Activated CD8-positive, alpha-beta T cell treated with anti-CD3 and anti-CD28 coated beads, Interleukin-2, amount 10 ng/mL, durations not matched to agents 7 days and 5 days (primary cell): ENCODE results near the gene EPN1. TPM values are rescaled to one million over a fixed set of nuclear protein-coding genes. Genes with fewer than 3 reads are reported as not detected.

Experiments
- ATAC-seq: fragments of 150-1000 bp; cut with Tn5 transposase; one replicate; pipeline ENCODE4 v1.10.0; 2021; ENCODE audit warnings: moderate library complexity
- CTCF ChIA-PET: fragments of 350-600 bp; sonication (Branson Sonifier 250); formaldehyde crosslinking; loops from one replicate; lab custom pipeline; 2021; ENCODE audit warnings: antibody characterized with exemption; lab: Charles Lee
- POLR2A ChIA-PET: fragments of 350-600 bp; sonication (Branson Sonifier 250); formaldehyde crosslinking; loops from one replicate; lab custom pipeline; 2021; ENCODE audit warnings: antibody characterized with exemption; lab: Charles Lee
- DNase-seq: peaks from one replicate; pipeline ENCODE4 v3.0.0-alpha.2; 2020
- H3K27ac Mint-ChIP-seq: one replicate; pipeline ENCODE4 v1.8.0; 2021; ENCODE audit warnings: mild to moderate bottlenecking, mixed read lengths
- H3K27me3 Mint-ChIP-seq: one replicate; pipeline ENCODE4 v1.8.0; 2021; ENCODE audit warnings: low read depth, mixed read lengths
- H3K36me3 Mint-ChIP-seq: one replicate; pipeline ENCODE4 v1.8.0; 2021; ENCODE audit warnings: low read depth, mixed read lengths
- H3K4me1 Mint-ChIP-seq: one replicate; pipeline ENCODE4 v1.8.0; 2021; ENCODE audit warnings: low read depth, mixed read lengths
- H3K4me3 Mint-ChIP-seq: one replicate; pipeline ENCODE4 v1.8.0; 2021; ENCODE audit warnings: mild to moderate bottlenecking, mixed read lengths
- H3K9me3 Mint-ChIP-seq: one replicate; pipeline ENCODE4 v1.8.0; 2022; ENCODE audit warnings: mixed read lengths; ENCODE audit not compliant: insufficient read depth
- total RNA-seq, 2 experiments: library from RNA; stranded (reverse); gene quantifications; one replicate each; pipeline ENCODE4 v1.2.3, GENCODE V29; 2021

Gene EPN1
- total RNA-seq: 10 to 100 TPM; 63.6 to 67.0 TPM

DNA sequence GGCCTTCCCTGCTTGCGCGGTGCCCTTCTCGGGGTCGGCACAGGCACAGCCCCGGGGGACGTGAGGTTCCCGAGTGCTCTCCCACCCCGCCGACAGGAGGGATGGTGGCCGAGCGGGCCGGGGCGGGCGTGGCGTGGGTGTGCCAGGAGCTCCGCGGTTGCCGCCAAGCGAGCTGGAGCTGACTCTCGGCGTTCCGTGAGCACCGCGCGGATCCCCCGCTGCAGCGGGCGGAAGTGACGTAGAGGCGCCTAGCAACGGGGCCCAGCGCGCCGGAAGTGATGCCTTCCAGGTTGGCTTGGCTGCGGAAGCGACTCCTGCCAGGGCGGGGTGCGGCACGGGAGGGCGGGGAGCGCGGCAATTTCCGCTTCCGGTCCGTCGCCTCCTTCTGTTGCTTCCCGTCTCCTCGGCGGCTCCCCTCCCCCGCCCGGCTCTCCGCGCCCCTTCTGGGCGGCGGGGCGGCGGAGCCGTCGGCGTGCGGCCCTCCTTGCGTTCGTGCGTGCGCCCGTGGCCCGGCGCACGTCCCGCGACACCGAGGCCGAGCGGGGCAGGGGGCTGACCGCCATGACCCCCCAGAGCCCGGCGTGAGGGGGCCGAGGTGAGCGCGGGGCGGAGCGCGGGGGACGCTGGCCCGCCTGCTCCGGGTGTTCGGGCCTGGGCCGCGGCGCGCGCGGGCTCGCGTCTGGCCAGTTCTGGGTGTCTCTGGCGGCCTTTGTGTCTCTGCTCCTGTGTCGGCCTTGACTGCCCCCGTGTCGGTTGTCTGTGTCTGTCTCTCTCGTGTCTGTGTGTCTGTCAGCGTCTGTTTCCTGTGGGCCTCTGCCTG is at the start of gene EPN1:
TSS of gene EPN1 (plus strand) at position 386 of the 820 bp plus-strand sequence. CDS start 3,402 bp downstream, outside the sequence.
- H3K4me3 Mint-ChIP-seq: peak within 1 kb of the TSS; percentile 96
- peak within 1 kb of the TSS; percentile 95 for H3K27ac Mint-ChIP-seq
- no peaks in the 10 kb centered on the region for H3K9me3 Mint-ChIP-seq
- ChIA-PET CTCF (no interaction called here), POLR2A (interaction anchor here (0.9 kb wide), 1 partner anchor 20 kb away, joined by 3 read pairs; the partner anchor contains the start of gene U2AF2)
- peaks cover 65% of the 10 kb centered on the region for H3K36me3 Mint-ChIP-seq
- H3K4me1 Mint-ChIP-seq: peaks cover 70% of the 10 kb centered on the region
- no peaks in the 10 kb centered on the region for H3K27me3 Mint-ChIP-seq
- ATAC-seq (peak; percentile 92), DNase-seq (peak; percentile 99)

DNA sequence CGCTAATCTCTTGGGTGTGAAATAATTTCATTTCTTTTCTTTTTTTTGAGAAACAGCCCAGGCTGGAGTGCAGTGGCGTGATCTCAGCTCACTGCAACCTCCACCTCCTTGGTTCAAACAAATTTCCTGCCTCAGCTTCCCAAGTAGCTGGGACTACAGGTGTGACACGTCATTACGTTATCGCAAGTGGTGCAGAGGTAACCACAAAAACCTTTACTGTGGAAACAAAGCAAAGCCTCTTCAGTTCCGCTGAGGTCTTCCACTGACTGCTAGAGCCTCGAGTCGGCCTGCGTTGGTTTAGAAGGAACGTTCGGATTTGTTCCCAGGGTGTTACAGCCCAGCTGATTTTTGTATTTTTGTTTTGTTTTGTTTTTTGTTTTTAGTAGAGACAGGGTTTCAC is 48.7 kb upstream of the EPN1 start:
- peak; percentile 73 for ATAC-seq
- peaks cover 39% of the 10 kb centered on the region for H3K4me1 Mint-ChIP-seq
- ChIA-PET CTCF (interaction anchor here (0.8 to 7.1 kb wide), 21 partner anchors 9 to 508 kb away, joined by 3 to 59 read pairs (median 4); partner anchors contain the start of genes ISOC2, TMEM238, U2AF2 and ZNF524), POLR2A (interaction anchor here (1.1 to 2.8 kb wide), 4 partner anchors 9 to 150 kb away, joined by 3 to 27 read pairs (median 7); partner anchors contain the start of genes FIZ1, ZNF524, ZNF628 and ZNF865)
- H3K4me3 Mint-ChIP-seq: peak overlapping the region; percentile 71
- H3K27me3 Mint-ChIP-seq: peaks cover 13% of the 10 kb centered on the region
- H3K9me3 Mint-ChIP-seq: peaks cover 4% of the 10 kb centered on the region
- H3K27ac Mint-ChIP-seq: peak overlapping the region; percentile 87
- DNase-seq: peak; percentile 84
- peaks cover 3% of the 10 kb centered on the region for H3K36me3 Mint-ChIP-seq

DNA sequence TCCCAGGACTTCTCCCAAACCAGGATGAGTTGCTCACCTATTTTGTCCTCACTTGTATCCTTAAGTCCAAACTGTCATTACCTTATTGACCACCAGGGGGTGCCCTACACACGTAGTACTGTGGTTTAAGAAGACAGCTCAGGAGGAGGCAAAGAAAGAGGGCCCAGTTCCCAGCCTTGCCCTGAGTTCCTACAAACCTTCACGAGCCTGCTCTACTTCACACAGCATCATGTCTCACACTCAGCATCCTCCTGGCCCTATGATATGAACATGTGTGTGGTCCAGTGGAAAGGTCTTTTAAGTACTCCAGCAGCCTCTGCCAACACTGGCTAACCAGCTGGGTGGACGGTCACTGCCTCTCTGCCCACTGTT is 42.6 kb upstream of the EPN1 start:
- CTCF ChIA-PET: interaction anchor here (0.6 to 4.9 kb wide), 35 partner anchors 9 to 701 kb away, joined by 3 to 46 read pairs (median 7); partner anchors contain the start of genes CCDC106, FIZ1, ISOC2 and TMEM238
- H3K27ac Mint-ChIP-seq: peak overlapping the region; percentile 56
- POLR2A ChIA-PET: interaction anchor here (0.6 to 1.6 kb wide), 8 partner anchors 10 to 225 kb away, joined by 3 to 5 read pairs (median 4); partner anchors contain the start of genes U2AF2 and UBE2S
- no peak overlapping the region for H3K4me3 Mint-ChIP-seq
- H3K36me3 Mint-ChIP-seq: peaks cover 15% of the 10 kb centered on the region
- ATAC-seq (peak; percentile 42), DNase-seq (peak; percentile 95)
- peaks cover 9% of the 10 kb centered on the region for H3K27me3 Mint-ChIP-seq
- H3K4me1 Mint-ChIP-seq: peaks cover 53% of the 10 kb centered on the region
- no peaks in the 10 kb centered on the region for H3K9me3 Mint-ChIP-seq

DNA sequence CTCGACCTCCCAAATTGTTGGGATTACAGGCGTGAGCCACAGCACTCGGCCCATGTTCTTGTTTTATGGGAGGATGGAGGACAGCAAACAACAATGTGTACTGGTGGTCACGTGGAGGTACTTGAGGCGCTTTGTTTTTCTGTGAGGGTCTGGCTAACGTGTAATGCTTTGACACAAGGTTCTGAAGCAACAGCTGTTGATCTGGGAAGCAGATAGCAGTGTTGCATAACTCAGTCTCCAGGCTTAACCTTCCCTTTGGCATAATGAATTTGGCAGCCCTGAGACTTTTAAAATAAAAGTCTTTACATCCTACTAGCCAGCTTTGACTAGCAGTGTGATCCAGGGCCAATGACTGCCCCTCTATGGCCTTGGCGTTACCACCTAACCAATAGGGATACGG is 41.2 kb upstream of the EPN1 start:
- ChIA-PET POLR2A (interaction anchor here (1.1 to 1.6 kb wide), 3 partner anchors 12 to 27 kb away, joined by 3 to 5 read pairs (median 4); no protein-coding TSS in a partner anchor), CTCF (interaction anchor here (1.1 to 4.9 kb wide), 18 partner anchors 9 to 699 kb away, joined by 3 to 46 read pairs (median 10); partner anchors contain the start of genes CCDC106, FIZ1, U2AF2 and ZNF524)
- DNase-seq (no peak), ATAC-seq (no peak)
- H3K4me3 Mint-ChIP-seq: peak overlapping the region; percentile 100
- H3K27me3 Mint-ChIP-seq: peaks cover 2% of the 10 kb centered on the region
- H3K36me3 Mint-ChIP-seq: peaks cover 23% of the 10 kb centered on the region
- H3K4me1 Mint-ChIP-seq: peaks cover 59% of the 10 kb centered on the region
- H3K27ac Mint-ChIP-seq: peak overlapping the region; percentile 80
- H3K9me3 Mint-ChIP-seq: no peaks in the 10 kb centered on the region

DNA sequence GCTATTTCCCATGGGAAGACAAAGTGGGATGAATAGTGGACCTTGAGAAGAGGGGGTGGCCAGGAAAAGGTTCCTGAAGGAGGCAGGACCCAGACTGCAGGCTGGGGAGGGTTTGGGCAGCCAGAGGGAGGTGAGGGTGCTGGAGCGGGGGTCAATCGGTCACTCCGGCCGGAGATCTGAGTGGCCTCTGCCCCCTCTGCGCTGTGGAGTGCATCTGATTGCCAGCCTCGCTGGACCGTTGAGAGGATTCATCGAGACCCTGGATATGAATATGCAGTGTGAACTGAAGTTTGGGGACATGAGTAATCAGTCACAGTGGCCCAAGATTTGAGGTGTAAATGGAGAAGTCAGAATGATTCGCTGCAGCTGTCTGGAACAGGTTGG is 39.7 kb upstream of the EPN1 start:
- peak overlapping the region; percentile 100 for H3K4me3 Mint-ChIP-seq
- peak overlapping the region; percentile 100 for H3K27ac Mint-ChIP-seq
- ChIA-PET CTCF (interaction anchor here (0.9 to 4.9 kb wide), 4 partner anchors 9 to 29 kb away, joined by 4 to 46 read pairs (median 17); partner anchors contain the start of genes U2AF2 and ZNF865), POLR2A (interaction anchor here (0.7 to 2.7 kb wide), 8 partner anchors 8 to 54 kb away, joined by 3 to 8 read pairs (median 3); partner anchors contain the start of genes CCDC106, FIZ1, U2AF2 and ZNF784)
- DNase-seq (no peak), ATAC-seq (no peak)
- no peaks in the 10 kb centered on the region for H3K27me3 Mint-ChIP-seq
- H3K4me1 Mint-ChIP-seq: peaks cover 74% of the 10 kb centered on the region
- H3K9me3 Mint-ChIP-seq: no peaks in the 10 kb centered on the region
- peaks cover 28% of the 10 kb centered on the region for H3K36me3 Mint-ChIP-seq

DNA sequence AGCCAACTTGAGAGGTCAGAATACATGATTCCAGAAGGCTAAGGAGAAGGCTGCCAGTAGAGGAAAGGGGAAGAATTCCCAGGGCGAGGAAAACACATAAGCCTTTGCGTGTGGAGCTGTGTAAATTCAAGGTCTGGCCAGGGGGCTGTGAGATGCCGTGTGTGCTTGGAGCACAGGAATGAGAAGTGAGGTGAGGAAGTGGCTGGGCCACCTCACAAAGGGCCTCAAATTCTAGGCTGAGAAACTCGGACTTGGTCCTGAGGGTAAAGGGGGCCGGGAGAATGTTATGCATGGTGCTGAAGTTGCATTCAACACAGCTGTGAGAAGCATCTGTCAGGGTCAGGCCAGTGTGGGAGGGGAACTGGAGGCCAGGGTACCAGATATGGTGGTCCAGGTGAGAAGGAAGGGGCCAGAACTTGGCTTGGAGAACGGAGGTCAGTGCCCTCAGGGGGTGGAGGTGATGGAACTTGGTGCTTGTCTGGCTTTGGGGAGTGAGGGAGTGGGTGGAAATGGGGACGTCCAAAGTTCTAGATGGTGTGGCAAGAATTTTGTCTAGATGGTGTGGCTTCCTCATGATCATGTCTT is 39.1 kb upstream of the EPN1 start:
- no peaks in the 10 kb centered on the region for H3K9me3 Mint-ChIP-seq
- peaks cover 77% of the 10 kb centered on the region for H3K4me1 Mint-ChIP-seq
- no peak for DNase-seq
- ChIA-PET CTCF (interaction anchor here (1.1 to 2.9 kb wide), 4 partner anchors 10 to 132 kb away, joined by 4 to 17 read pairs (median 10); partner anchors contain the start of gene U2AF2), POLR2A (interaction anchor here (0.7 to 2.7 kb wide), 5 partner anchors 9 to 37 kb away, joined by 3 to 8 read pairs (median 3); partner anchors contain the start of genes CCDC106 and FIZ1)
- H3K4me3 Mint-ChIP-seq: peak overlapping the region; percentile 100
- peak overlapping the region; percentile 100 for H3K27ac Mint-ChIP-seq
- peaks cover 29% of the 10 kb centered on the region for H3K36me3 Mint-ChIP-seq
- ATAC-seq: no peak
- H3K27me3 Mint-ChIP-seq: no peaks in the 10 kb centered on the region

DNA sequence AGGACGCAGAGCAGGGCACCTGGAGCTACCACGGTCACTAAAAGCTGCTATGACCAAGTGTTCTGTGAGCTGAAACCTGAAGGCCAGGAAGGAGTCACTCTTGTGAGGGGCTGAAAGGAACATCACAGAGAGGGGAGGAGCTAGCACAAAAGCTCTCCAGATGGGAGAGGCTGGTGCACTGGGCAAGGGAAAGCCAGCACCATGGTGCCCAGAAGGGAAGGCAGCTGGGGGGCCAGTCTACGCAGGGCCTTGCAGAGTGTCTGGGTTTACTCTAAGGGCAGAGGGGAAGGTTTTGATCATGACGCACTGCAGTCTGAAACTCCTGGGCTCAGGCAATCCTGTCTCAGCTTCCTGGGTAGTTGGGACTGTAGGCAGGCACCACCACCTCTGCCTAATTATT is 38.3 kb upstream of the EPN1 start:
- ATAC-seq (no peak), DNase-seq (no peak)
- CTCF ChIA-PET: interaction anchor here (1.1 to 2.9 kb wide), 4 partner anchors 10 to 133 kb away, joined by 4 to 17 read pairs (median 8); partner anchors contain the start of gene U2AF2
- Mint-ChIP-seq H3K4me3 (peak overlapping the region; percentile 100), H3K36me3 (peaks cover 29% of the 10 kb centered on the region), H3K9me3 (no peaks in the 10 kb centered on the region), H3K27me3 (no peaks in the 10 kb centered on the region), H3K4me1 (peaks cover 76% of the 10 kb centered on the region), H3K27ac (peak overlapping the region; percentile 100)
- POLR2A ChIA-PET: interaction anchor here (0.7 to 2.7 kb wide), 6 partner anchors 11 to 38 kb away, joined by 3 to 8 read pairs (median 4); partner anchors contain the start of genes CCDC106, FIZ1 and ZNF784

DNA sequence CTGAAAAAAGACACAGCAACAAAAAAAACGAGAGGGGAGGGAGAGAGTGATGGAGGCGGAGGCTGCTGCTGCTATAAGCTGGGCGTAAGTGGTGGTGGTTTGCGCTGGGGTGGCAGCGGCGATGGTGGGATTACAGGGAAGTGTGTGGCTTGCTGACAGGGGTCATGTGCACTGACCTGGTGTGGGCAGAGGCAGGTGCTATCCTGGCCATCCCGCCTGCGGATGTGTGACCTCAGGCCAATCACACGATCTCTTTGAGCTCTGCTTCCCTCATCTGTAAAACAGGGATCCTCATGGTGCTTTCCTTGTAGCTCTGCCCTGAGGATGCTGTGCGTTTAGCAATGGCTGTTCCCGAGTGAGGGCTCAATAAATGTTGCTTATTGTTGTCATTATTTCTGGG is 37.5 kb upstream of the EPN1 start:
- ATAC-seq (no peak), DNase-seq (no peak)
- Mint-ChIP-seq H3K4me1 (peaks cover 73% of the 10 kb centered on the region), H3K27me3 (no peaks in the 10 kb centered on the region), H3K27ac (peak overlapping the region; percentile 6), H3K4me3 (no peak overlapping the region), H3K9me3 (no peaks in the 10 kb centered on the region), H3K36me3 (peaks cover 31% of the 10 kb centered on the region)
- ChIA-PET CTCF (interaction anchor here (0.6 to 2.9 kb wide), 5 partner anchors 10 to 134 kb away, joined by 3 to 17 read pairs (median 4); partner anchors contain the start of genes CCDC106 and U2AF2), POLR2A (interaction anchor here (0.8 to 2.7 kb wide), 4 partner anchors 10 to 32 kb away, joined by 3 to 8 read pairs (median 4); partner anchors contain the start of genes CCDC106 and ZNF784)

DNA sequence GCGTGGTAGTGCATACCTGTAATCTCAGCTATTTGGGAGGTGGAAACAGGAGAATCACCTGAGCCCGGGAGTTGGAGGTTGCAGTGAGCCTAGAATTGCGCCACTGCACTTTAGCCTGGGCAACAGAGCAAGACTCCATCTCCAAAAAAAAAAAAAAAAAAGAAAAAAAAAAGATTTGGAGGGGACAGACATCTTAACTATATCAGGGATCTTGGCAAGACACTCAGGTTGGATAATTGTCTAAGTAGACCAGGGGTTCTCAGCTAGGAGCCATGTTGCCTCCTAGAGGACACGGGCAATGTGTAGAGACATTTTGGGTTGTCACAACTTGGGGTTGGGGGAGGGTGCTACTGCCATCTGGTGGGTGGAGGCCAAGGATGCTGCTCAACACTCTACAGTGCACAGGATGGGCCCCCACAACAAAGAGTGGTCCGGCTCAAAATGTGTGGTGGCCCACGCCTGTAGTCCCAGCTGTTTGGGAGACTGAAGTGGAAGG is 36.1 kb upstream of the EPN1 start:
- H3K27me3 Mint-ChIP-seq: no peaks in the 10 kb centered on the region
- ChIA-PET POLR2A (interaction anchor here (1.0 kb wide), 1 partner anchor 9 kb away, joined by 3 read pairs; no protein-coding TSS in a partner anchor), CTCF (interaction anchor here (0.6 to 1.9 kb wide), 10 partner anchors 9 to 124 kb away, joined by 3 to 14 read pairs (median 3); partner anchors contain the start of genes CCDC106, FIZ1 and U2AF2)
- DNase-seq (peak; percentile 78), ATAC-seq (peak; percentile 10)
- H3K9me3 Mint-ChIP-seq: no peaks in the 10 kb centered on the region
- peaks cover 37% of the 10 kb centered on the region for H3K36me3 Mint-ChIP-seq
- H3K4me3 Mint-ChIP-seq: peak overlapping the region; percentile 31
- peaks cover 73% of the 10 kb centered on the region for H3K4me1 Mint-ChIP-seq
- peak overlapping the region; percentile 82 for H3K27ac Mint-ChIP-seq

DNA sequence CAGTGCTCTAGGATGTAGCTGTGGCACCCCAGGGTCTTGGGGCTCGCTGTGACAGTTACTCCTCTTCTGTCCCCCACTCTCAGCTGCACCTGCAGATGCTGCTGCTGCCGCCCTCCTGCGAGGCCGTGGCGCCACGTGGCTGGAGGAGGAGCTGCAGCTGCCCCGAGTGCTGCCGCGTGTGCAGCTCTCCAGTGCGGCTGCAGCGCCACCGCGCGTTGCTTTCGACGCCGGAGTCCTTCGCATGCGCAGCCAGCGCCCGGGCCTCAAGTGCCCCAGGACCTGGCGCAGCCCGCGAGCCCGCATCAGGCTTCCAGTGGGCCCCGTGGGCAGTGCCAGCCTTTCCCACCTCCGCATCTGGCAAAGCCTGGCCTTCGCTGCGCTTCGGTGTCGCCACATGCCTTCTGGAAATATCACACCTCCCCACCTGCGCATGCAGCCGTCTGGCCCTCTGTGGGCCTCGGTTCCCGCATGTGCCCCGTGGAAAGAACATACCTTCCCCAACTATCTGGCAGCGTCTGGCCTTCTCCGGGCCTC is 34.9 kb upstream of the EPN1 start:
- DNase-seq: peak; percentile 73
- Mint-ChIP-seq H3K27ac (peak overlapping the region; percentile 90), H3K36me3 (peaks cover 35% of the 10 kb centered on the region), H3K27me3 (no peaks in the 10 kb centered on the region), H3K4me1 (peaks cover 68% of the 10 kb centered on the region), H3K9me3 (no peaks in the 10 kb centered on the region), H3K4me3 (peak overlapping the region; percentile 78)
- ATAC-seq: peak; percentile 28
- CTCF ChIA-PET: interaction anchor here (0.7 to 1.9 kb wide), 6 partner anchors 9 to 34 kb away, joined by 3 to 14 read pairs (median 4); partner anchors contain the start of genes U2AF2, ZNF784 and ZNF865
- POLR2A ChIA-PET: interaction anchor here (0.8 kb wide), 1 partner anchor 15 kb away, joined by 4 read pairs; the partner anchor contains the start of gene U2AF2
